MM.1S (cell line): ENCODE data around the gene ATP5F1D.

ENCODE experiments used
- EZH2 ChIP-seq: fragments of 300-600 bp; sonication (generic); optimal IDR thresholded peaks from 2 replicates; pipeline ENCODE3; 2017; ENCODE audit warnings: low read depth, mild to moderate bottlenecking, antibody characterized with exemption, low read length, mixed read lengths
- EZH2phosphoT487 ChIP-seq: fragments of 300-600 bp; sonication (generic); IDR thresholded peaks from 2 replicates; pipeline ENCODE4 v1.6.1; 2018; ENCODE audit warnings: antibody characterized with exemption, low read length
- TF ChIP-seq, protein P1 (sequence below): fragments of 300-600 bp; sonication (generic); IDR thresholded peaks from 2 replicates; pipeline ENCODE4 v1.5.1; 2016; ENCODE audit warnings: antibody characterized with exemption, low read length, mixed read lengths

- TF ChIP-seq, protein P1, sequence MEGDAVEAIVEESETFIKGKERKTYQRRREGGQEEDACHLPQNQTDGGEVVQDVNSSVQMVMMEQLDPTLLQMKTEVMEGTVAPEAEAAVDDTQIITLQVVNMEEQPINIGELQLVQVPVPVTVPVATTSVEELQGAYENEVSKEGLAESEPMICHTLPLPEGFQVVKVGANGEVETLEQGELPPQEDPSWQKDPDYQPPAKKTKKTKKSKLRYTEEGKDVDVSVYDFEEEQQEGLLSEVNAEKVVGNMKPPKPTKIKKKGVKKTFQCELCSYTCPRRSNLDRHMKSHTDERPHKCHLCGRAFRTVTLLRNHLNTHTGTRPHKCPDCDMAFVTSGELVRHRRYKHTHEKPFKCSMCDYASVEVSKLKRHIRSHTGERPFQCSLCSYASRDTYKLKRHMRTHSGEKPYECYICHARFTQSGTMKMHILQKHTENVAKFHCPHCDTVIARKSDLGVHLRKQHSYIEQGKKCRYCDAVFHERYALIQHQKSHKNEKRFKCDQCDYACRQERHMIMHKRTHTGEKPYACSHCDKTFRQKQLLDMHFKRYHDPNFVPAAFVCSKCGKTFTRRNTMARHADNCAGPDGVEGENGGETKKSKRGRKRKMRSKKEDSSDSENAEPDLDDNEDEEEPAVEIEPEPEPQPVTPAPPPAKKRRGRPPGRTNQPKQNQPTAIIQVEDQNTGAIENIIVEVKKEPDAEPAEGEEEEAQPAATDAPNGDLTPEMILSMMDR, result no peak
- TF ChIP-seq EZH2, result no peak
- TF ChIP-seq EZH2phosphoT487, result no peak
Observed at GRCh38 chr19:1271528-1272422, 30.2 kb downstream of the ATP5F1D start.
